ELR (cell line): Measurements from ENCODE around the gene GSTM5.
"Not testable (repeated sequence)": the region's sequence is repeated elsewhere in the genome, so short reads cannot be mapped to it uniquely, and the experiment has no call there.

Experiments used
- DNase-seq: peaks from one replicate; pipeline ENCODE4 v3.0.0-alpha.2; 2015; ENCODE audit warnings: low read depth

GSTM5 gene

DNA sequence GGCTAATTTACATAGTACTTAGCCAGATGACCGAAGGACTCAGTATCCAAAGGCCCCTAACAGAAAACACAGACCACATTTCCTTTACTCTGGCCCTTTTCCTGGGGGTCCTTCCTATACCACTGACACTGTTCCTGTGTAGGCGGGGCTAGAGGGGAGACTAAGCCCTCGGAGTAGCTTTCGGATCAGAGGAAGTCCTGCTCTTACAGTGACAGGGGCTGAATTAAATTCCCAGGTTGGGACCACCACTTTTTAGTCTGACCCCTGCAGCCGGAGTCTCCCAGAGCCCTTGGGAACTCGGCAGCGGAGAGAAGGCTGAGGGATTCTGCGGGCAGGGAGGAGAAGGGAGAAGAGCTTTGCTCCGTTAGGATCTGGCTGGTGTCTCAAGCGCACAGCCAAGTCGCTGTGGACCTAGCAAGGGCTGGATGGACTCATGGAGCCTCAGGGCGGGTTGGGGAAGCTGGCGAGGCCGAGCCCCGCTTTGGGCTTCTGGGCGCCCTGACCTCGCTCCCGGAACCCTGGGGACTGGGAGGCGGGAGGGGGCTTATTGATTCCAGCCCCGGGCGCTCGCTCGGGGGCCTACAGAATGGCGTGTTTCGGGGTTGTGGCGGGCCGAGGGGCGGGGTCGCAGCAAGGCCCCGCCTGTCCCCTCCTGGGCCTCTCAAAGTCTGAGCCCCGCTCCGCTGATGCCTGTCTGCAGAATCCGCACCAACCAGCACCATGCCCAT lies at the start of gene GSTM5:
Gene GSTM5 (plus strand): TSS at position 659 of the 728 bp plus-strand sequence. CDS start 62 bp downstream, at position 721.
- not testable (repeated sequence) for DNase-seq

DNA sequence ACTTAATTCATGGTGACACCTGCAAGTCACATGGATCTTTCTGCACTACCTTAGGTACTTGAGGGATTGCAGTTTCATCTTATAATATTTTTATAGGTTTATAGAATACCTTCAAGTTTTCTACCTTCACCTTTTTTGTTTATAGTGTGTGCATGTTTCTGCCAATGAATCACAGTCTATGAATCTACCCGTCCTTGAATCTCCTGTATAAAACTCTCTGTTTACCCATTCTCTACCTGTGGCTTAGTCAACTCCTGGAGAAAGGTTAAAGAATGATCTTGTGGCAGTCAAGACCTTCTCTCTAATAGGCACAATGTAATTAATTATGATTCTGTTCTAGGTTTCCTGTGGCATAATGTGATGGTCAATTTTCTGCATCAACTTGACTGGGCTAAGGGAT lies 47.4 kb upstream of the GSTM5 start:
- no peak for DNase-seq

DNA sequence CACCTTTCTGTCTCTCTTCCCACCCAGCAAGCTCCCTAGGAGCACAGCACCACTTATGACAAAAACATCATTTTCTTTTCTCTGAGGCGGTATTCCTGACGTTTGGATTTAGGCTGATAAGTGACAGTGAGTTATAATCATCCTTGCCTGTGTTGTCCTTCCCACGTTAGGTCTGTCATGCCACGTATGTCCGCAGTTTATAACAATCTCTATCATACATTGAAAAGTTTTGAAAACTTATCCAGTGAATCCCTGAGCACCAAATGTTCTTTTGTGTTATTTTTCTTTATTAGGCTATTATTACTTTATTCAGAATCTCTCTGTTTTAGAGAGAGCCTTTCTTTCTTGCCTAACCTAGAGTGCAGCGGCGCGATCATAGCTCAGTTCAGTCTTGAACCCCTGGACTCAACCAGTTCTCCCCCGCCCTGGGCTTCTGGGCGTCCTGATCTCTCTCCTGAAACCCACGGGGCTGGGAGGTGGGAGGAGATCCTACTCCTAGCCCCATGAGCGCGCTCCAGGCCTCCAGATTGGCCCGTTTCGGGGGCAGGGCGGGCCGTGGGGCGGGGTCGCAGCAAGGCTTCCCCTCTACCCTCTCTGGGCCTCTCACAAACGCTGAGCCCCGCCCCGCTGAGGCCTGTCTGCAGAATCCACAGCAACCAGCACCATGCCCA lies 44.5 kb upstream of the GSTM5 start, which contains the start of gene GSTM2:
Gene GSTM2 (plus strand): TSS at position 606 of the 671 bp plus-strand sequence. CDS start 59 bp downstream, at position 665.
- DNase-seq = peak; percentile 90

DNA sequence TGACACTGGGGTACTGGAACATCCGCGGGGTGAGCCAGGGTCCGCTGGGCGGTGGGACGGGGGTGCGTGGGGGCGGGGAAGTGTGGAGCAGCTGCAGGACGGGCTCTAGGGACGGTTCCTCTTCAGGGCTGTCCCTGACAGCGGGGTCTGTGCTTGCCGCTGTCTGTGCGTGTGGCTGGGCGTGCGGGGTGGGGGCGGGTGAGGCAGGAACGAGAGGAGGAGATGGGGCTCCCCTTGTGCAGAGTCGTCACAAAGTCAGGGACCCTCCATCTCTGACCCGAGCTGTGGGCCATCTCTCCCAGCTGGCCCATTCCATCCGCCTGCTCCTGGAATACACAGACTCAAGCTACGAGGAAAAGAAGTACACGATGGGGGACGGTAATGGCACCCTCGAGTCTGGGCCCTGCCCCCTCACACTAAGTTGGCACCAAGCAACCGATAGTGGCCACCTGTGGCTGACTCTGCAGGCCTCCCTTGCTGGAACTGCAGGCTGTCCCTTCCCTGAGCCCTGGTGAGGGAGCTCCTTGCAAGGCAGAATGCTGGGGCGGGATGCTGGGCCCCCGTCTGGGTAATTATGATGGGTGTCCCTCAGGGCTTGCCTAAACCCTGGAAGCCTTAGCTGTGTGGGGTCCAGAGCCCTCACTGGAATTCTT lies 43.8 kb upstream of the GSTM5 start:
- DNase-seq = no peak

DNA sequence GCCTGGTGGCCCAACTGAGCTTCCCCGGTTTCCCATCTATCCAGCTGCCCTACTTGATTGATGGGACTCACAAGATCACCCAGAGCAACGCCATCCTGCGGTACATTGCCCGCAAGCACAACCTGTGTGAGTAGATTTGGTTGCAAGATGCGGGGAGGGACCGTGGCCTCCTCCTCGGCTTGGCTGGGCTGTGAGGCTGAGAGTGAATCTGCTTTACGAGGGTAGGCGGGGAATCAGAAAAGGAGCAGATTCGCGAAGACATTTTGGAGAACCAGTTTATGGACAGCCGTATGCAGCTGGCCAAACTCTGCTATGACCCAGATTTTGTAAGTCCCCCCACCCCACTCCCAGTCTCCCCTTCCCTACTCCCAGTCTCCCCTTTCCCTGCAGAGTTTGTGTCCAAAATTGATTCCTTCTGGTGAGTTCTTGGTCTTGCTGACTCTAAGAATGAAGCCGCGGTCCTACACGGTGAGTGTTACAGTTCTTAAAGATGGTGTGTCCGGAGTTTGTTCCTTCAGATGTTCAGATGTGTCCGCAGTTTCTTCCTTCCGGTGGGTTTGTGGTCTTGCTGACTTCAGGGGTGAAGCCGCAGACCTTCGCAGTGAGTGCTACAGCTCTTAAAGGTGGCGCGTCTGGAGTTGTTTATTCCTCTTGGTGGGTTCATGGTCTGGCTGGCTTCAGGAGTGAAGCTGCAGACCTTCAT lies 42.7 kb upstream of the GSTM5 start:
- DNase-seq = no peak

DNA sequence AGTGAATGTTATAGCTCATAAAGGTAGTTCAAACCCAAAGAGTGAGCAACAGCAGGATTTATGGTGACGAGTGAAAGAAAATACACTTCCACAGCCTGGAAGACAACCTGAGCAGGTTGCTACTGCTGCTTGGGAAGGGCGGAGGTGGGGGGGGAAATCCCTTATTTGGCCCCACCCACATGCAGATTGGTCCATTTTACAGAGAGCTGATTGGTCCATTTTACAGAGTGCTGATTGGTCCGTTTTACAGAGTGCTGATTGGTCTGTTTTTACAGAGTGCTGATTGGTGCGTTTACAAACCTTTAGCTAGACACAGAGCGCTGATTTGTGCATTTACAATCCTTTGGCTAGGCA lies 42.1 kb upstream of the GSTM5 start:
- DNase-seq = not testable (repeated sequence)

DNA sequence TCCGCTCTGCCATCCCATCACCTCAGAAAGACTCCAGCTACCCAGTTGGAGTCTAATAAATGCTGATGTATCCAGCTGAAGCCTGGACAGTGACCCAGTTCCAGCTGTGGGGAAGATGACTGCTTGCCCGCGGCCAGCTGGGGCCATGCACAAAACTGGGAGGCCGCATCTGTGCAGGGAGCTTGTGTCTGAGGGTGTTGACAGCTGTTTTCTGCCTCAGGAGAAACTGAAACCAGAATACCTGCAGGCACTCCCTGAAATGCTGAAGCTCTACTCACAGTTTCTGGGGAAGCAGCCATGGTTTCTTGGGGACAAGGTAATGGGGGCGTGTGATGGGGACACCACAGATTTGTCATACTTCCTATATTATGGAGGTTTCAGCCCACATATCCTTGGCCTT lies 41.0 kb upstream of the GSTM5 start:
- no peak for DNase-seq

DNA sequence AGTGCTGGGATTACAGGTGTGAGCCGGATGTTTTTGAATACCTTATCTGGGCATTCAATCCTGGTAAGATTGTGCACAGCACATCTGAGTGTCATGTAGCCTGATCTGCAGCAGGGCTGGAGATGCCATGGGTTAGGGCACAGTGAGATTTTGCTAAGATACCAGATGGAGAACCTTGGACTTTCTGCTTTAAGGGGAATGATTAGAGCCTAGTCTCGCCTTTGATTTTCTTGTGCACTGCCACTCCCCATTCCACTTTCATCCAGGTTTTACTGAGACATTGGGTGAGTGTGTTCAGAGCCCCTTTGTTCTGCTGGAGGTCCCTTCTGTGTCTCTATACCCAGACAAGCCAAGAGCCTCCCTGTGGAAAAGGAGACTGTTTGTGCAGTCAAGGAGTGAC lies 38.2 kb upstream of the GSTM5 start:
- DNase-seq = not testable (repeated sequence)

DNA sequence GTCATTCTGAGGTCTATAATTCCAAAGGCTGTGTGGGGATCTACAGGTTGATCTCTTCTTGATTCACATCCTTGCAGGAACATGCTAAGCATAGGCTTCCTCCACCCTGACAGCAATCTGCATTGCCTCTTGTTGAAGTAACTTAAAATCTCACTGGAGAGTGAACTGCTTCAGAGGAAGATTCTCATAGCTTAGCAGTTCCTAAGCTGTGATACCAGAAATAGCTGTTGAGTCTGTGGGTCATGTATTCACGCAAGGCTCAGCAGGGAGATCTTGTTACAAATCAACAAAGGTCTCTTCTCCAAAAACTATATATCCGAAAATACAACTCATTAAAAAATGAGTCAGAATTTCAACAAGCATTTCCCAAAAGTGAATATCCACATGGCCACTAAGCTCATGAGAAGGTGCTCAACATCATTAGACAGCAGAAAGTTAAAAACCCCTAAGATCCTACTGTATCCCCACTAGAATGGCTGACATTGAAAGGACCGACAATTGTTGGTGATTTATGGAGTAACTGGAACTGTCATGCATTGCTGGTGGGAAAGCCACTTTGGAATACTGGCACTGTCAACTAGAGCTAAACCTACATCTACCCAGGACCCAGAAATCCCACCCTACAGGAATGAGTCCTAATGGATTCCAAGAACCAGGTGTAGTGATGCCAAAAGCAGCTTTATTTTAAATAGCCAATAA lies 35.2 kb upstream of the GSTM5 start:
- not testable (repeated sequence) for DNase-seq

DNA sequence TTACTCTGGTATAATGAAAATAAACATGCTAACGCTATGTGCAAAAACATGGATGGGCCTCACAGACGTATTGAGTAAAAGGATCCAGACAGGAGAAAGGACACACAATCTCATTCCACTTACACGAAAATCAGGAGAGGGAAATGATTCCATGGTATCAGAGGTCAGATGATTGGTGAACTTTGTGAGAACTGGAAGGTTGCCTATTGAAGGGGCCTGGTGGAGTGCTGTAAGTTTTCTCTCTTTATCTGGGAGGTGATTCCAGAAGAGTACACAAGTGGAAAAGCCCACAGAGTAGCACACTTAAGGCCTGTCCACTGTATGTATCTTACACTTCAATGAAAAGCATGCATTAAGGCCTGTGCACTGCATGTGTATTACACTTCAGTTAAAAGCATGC lies 34.6 kb upstream of the GSTM5 start:
- no peak for DNase-seq

DNA sequence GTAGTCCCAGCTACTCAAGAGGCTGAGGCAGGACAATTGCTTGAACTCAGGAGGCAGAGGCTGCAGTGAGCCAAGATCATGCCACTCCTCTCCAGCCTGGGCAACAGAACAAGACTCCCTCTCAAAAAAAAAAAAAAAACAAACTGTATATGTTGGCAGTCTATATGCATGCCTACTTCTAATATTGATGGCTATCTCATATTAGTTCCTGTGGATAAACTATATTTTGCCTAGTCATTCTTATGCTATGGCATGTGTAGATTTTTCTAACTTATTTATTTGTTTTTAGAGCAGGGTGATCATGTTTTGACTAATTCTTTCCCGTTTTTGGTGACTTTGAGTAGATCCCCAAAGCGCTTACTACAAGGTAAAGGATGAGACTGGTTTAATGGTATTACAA lies 33.4 kb upstream of the GSTM5 start:
- not testable (repeated sequence) for DNase-seq

DNA sequence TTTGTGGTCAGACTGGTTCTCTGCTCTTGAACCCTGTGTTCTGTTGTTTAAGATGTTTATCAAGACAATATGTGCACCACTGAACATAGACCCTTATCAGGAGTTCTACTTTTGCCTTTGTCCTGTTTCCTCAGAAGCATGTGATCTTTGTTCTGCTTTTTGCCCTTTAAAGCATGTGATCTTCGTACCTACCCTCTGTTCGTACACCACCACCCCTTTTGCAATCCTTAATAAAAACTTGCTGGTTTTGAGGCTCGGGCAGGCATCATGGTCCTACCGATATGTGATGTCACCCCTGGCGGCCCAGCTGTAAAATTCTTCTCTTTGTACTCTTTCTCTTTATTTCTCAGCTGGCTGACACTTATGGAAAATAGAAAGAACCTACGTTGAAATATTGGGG lies 27.3 kb upstream of the GSTM5 start:
- DNase-seq = not testable (repeated sequence)

DNA sequence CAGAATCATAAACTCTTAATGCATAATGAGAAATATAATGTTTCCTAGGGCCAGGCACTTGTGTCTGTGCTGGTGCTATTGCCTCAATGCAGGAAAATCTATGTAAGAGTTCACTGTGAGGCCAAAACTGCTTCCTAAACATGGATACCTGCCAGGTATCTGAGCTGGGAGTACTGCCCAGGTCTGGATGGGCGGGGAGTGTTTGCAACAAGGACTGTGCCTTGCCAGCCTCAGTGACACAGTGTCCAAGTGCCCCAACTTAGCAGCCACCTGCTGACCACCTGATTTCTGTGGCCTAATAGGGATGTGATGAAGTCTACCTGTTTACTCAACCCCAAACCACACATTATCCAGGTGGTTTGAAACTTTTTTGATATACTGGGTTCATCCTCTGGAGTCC lies 26.7 kb upstream of the GSTM5 start:
- not testable (repeated sequence) for DNase-seq

DNA sequence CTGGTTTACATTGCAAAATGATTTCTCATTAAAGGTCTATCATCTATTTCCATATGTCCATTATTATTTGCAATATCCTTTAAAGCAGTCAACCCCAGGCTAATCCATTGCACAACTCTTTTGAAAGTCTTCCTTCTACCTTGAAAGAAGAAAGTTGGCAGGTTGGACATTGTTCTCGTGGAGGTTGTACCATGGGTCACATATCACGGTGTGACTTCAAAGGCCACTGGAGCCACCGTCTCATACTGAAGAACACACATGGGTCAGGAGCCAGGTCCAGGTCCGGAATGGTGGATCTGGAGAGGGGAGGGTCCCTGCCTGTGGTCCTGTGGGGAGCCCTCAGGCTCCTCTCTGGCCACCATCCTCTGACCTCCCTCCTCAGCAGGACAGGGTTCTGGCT lies 26.2 kb upstream of the GSTM5 start:
- not testable (repeated sequence) for DNase-seq

DNA sequence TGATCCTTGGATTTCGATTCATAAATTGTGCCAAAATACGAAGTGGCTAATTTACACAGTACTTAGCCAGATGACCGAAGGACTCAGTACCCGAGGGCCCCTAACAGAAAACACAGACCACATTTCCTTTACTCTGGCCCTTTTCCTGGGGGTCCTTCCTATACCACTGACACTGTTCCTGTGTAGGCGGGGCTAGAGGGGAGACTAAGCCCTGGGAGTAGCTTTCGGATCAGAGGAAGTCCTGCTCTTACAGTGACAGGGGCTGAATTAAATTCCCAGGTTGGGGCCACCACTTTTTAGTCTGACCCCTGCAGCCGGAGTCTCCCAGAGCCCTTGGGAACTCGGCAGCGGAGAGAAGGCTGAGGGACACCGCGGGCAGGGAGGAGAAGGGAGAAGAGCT lies 24.9 kb upstream of the GSTM5 start:
- not testable (repeated sequence) for DNase-seq

DNA sequence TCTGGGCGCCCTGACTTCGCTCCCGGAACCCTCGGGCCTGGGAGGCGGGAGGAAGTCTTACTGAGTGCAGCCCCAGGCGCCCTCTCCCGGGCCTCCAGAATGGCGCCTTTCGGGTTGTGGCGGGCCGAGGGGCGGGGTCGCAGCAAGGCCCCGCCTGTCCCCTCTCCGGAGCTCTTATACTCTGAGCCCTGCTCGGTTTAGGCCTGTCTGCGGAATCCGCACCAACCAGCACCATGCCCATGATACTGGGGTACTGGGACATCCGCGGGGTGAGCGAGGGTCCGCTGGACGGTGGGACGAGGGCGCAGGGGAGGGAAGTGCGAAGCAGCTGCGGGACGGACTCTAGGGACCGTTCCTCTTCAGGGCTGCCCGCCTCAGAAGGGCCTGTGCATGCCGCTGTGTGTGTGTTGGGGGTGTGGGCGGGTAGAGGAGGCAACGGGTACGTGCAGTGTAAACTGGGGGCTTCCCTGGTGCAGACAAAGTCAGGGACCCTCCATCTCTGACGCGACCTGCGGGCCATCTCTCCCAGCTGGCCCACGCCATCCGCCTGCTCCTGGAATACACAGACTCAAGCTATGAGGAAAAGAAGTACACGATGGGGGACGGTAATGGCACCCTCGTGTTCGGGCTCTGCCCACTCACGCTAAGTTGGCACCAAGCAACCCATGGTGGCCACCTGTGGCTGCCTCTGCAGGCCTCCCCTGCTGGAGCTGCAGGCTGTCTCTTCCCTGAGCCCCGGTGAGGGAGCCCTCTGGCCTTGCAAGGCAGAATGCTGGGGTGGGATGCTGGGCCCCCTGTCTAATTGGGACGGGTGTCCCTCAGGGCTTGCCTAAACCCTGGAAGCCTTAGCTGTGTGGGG lies 24.2 kb upstream of the GSTM5 start, which contains the start of gene GSTM1:
Gene GSTM1 (plus strand): TSS at position 177 of the 859 bp plus-strand sequence. CDS start 57 bp downstream, at position 234.
- DNase-seq = no peak

DNA sequence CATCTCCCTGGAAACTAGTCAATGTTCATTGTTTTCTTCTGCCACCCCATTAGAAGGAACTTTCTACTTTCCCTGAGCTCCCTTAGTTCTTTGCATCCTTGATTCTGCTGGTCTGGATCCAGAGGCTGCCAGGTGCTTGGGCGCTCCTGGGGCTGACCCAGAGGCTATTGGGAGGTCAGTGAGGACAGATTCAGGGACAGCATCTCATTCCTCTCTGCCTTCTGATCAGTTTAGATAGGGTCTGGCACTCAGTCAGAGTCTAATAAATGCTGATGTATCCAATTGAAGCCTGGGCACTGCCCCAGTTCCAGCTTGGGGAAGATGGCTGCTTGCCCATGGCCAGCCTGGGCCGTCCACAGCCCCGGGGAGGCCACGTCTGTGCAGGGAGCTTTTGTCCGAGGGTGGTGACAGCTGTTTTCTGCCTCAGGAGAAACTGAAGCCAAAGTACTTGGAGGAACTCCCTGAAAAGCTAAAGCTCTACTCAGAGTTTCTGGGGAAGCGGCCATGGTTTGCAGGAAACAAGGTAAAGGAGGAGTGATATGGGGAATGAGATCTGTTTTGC lies 22.1 kb upstream of the GSTM5 start:
- no peak for DNase-seq

DNA sequence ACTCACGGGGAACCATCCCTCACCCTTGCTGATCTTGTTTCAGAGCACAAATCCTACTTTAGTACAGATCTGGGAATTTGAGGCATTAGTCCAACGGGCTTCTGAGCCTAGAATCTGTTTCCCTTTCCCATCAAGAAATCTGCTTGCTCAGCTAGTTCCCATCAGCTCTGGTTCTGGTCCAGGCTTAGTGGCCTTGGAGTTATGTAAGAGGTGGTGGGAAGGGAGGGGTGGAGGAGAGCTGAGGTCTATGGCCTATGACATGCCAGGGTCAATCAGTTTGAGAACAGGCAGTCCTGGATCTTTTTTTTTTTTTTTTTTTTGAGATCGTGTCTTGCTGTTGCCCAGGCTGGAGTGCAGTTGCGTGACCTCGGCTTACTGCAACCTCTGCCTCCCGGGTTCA lies 20.3 kb upstream of the GSTM5 start:
- no peak for DNase-seq

DNA sequence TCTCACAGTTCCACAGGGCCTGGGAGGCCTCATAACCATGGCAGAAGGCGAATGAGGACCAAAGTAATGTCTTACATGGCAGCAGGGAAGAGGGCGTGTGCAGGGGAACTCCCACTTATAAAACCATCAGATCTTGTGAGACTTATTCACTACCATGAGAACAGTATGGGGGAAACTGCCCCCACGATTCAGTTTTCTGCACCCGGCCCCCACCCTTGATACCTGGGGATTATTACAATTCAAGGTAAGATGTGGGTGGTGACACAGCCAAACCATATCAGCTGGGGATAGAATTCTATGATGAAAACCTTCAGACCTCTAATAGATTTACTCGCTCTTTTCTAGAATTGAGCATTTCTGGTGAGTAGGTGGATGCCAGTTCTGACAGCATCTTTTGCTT lies 17.7 kb upstream of the GSTM5 start:
- DNase-seq = not testable (repeated sequence)

DNA sequence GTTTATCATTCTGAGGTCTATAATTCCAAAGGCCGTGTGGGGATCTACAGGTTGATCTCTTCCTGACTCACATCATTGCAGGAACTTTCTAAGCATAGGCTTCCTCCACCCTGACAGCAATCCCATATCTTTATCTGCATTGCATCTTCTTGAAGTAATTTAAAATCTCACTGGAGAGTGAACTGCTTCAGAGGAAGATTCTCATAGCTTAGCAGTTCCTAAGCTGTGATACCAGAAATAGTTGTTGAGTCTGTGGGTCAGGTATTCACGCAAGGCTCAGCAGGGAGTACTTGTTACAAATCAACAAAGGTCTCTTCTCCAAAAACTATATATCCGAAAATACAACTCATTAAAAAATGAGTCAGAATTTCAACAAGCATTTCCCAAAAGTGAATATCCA lies 16.9 kb upstream of the GSTM5 start:
- DNase-seq = not testable (repeated sequence)
